ENCODE measurements around the gene EFS.

GRCh38 chr14:23351681-23352505 is 13.1 kb downstream of the EFS start:
- no peak for TF ChIP-seq CTCF (IDR thresholded peaks at IDR 0.05)
- TF ChIP-seq POLR2AphosphoS5 (IDR thresholded peaks at IDR 0.05; ENCODE audit: insufficient read depth in 1 of 2, low read depth in 1 of 2), result no peak
- TF ChIP-seq POLR2A (IDR thresholded peaks at IDR 0.05), result no peak

All from vagina (tissue), 2 donors.